Stimulated activated CD4-positive, alpha-beta T cell treated with anti-CD3 and anti-CD28 coated beads, TNF-alpha, amount 100 ng/mL, for 1 hour (primary cell): Measurements from ENCODE around the gene TMEM254.
"Not testable (repeated sequence)": the region's sequence is repeated elsewhere in the genome, so short reads cannot be mapped to it uniquely, and the experiment has no call there.

Experiments used
- DNase-seq, 3 donors: peaks; one replicate each; pipeline ENCODE4 v3.0.0-alpha.2; 2020; ENCODE audit warnings: low read depth in 3 of 3, low spot score in 1 of 3

Gene TMEM254

DNA sequence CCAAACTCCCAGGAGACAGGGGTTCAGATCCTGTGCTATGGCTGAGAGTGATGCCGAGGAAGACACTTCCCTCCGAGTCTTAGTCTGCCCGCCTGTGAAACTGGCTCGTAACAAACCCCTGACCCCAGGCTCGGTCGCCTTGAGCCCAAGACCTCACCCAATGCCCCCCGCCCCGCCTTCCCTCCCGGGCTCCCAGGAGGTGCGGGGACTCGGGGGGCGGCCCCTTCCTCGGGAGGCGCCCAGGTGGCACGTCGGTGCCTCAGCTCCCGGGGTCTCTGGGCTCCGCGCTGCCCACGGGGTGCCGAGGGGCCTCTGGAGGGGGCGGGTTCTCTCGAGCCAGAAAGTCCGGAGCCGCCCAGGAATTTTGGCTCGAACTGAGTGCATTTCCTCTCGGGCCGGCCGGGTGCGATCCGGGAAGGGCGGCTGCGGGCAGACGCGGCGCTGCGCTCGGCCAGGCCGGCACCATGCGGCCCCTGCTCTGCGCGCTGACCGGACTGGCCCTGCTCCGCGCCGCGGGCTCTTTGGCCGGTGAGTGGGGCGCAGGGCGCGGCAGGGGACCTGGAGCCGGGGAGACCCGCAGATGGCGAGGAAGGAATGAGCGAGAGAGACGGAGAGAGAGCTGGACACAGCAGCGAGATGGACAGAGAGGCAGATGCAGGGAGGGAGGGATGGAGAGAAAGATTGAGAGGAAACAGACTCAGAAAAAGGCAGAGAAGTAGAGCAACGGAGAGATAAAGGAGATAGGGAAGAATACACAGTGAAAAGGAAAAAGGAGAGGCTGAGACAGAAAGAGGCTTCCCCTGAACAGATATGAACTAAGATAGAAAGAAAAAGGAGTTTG lies 54.1 kb downstream of the TMEM254 start, which contains the start of gene PLAC9:
PLAC9 (plus strand) TSS at position 432 of the 841 bp plus-strand sequence; CDS start at position 465, 33 bp downstream.
- DNase-seq, result no peak

DNA sequence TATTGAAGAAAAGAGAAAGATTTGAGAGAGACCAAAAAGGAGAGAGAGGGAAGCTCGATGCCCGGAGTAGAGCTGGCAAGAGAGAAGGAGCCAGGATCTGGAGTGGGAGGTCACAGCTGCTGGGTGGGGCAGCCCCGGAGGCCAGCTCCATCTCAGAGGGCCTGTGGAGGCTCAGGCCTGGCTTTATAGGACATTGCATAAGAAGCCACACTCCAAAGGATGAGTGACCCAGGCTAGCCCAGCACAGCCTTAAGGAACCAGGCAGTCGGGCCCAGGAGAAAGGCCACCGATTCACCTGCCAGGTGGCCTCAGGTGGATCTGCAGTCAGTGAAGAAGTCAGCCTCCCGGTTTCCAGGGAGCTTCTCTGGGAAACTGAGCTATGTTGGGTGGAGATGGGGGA lies 54.7 kb downstream of the TMEM254 start:
- no peak for DNase-seq

DNA sequence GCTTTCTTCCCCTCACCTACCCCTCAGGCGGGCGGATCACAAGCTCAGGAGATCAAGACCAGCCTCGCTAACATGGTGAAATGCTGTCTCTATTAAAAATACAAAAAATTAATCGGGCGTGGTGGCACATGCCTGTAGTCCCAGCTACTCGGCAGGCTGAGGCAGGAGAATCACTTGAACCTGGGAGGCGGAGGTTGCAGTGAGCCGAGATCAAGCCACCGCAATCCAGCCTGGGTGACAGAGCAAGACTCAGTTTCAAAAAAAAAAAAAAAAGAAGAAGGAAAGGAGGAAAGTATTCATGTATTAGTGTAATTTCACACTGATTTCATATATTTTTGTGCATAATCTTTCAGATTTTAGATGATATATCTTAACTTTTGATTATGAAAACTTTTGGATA lies 55.2 kb downstream of the TMEM254 start:
- DNase-seq, result not testable (repeated sequence)

DNA sequence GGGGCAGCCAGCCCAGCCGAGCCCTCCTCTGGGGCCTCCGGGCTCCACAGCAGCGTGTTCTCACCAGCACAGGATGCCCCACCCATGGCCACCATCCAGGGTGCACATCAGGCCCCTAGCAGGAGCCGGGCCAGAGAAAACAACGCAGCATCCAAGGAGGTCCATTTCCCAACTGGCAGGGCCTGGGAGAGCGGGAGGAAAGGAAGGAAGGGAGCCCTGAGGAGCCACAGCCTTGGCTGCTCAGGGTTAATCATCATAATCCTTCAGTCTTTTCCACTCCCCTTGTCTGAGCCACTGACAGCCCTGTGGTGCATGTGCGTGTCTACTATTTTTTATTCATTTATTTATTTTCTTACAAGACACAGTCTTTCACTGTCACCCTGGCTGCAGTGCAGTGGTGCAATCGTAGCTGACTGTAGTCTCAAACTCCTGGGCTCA lies 57.7 kb downstream of the TMEM254 start:
- no peak for DNase-seq

DNA sequence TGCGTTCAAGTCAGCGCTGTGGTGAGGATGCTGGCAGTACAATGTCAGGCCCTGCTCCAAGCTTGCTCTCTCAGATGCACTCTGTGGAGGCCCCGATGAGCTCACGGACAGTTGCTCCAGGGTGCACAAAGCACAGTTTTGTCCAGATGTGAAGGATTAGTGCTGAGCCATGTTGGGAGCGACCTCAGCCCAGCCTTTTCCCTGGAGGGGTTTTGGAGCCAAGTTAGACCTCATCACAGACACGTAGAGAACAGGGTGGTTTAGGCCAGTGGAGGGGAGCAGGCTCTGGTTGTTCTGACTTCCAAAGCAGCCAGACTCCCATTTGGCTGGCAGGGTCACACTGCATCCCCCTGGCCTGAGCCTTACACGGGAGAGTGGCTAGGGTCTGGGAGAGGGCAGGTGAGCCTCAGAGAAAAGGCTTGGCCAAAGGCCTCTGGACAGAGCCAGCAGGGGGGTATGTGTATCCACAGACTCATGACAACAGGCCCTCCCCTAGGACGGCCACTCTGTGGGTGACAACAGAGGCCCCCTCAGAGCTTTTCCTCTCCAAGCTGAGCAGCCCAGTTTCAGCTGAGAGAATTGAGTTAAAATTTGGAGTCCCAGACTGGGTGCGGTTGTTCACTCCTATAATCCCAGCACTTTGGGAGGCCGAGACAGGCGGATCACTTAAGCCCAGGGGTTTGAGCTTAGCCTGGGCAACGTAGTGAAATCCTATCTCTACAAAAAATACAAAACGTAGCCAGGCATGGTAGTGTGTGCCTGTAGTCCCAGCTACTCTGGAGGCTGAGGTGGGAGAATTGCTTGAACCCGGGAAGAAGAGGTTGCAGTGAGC lies 58.8 kb downstream of the TMEM254 start:
- no peak for DNase-seq

DNA sequence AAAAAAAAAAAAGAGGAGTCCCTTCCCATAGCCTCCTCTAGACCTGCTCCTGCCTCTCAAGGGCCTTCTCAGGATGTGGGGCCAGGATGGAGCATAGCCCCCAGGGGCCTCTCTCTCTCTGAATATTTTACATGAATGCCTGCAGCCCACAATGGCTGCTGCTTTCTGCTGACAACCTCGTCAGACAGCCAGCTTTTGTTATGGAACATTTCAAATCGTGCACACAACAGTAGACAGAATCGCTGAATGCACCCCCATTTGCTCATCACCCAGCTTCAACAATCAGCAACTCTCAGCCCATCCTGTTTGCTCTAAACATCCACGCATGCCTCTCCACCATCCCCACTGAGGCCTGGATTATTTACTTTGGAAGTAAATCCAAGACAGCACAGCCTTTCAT lies 59.5 kb downstream of the TMEM254 start:
- DNase-seq, result no peak

DNA sequence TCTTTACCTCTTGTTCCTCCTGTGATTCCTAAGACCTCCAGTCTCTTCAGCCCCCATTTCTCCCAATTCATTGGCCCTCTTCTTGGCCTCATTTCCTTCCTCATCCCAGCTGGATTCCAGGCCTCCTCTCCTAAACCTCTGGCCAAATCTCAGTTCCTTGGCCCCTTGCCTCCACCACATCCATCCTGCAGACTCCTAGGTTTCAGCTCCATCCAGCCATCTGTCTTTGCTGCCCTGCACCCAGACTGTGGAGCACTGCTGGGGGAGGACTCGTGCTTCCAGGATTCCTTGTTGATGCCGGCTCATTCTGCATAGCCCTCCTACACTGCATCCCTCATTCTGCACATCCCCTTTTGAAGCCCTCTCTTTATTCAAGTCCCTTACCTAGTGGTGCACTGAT lies 60.8 kb downstream of the TMEM254 start:
- DNase-seq, result no peak

DNA sequence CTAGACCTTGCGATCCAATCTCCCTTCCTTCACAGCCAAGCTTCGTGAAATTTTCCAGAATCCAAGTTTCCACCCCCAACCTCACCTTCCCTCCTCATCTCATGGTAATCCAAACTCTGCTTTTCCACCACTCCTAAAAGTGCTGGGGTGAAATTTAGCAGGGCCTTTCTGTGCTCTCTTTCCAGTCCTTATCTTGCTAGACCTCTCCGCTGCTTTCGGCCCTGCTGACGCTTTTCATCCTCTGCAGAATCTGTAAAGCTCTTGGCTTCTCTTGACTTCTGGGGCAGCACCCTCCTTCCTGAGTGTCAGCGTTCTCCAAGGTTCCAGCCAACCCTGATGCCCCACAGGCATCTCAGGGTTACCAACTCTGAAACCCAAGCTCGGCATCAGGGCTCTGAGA lies 61.8 kb downstream of the TMEM254 start:
- no peak for DNase-seq

DNA sequence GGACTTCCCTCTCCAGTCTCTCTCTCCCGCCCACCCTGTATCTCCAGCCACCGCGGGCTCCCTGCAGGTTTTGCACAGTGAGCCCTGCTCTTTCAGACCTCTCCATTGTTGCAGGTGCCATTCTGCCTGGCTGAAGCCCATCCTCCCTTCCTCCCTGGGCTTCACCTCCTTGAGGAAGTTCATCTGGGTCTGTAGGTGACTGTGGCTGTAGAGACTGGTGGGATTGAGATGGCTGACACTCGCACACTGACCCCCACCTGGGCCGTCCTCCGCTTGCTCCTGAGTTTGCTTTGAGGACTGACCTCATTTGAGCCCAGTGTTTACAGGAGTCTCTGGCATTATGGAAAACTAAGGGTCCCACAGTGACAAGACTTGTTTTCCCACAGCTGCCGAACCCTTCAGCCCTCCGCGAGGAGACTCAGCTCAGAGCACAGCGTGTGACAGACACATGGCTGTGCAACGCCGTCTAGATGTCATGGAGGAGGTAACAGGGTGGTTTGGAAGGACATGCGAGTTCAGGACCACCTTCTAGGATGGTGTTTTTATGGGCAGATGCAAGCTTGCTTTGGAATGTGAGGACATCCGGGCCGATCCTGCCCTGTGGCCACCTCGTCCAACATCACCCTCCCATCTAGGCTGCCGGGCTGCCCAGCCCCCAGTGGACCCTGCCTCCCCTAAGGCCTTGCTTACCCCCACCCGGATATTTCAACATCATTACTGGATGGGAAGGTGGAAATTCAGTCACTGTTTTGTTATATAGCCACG lies 63.4 kb downstream of the TMEM254 start:
- DNase-seq, result no peak
